HG03378 (cell line): Measurements from ENCODE around the gene PTPN11.
"Not testable (repeated sequence)": the region's sequence is repeated elsewhere in the genome, so short reads cannot be mapped to it uniquely, and the experiment has no call there.

Experiments used
- ATAC-seq: cut with Tn5 transposase; IDR thresholded peaks from one replicate; pipeline ENCODE4 v1.9.1; 2021; ENCODE audit warnings: mild to moderate bottlenecking, moderate library complexity; ENCODE audit not compliant: unreplicated experiment

Gene PTPN11

GRCh38 chr12:112513471-112513870 is 94.7 kb downstream of the PTPN11 start:
- no peak for ATAC-seq

- ATAC-seq: no peak
Observed at GRCh38 chr12:112514456-112514855, 95.7 kb downstream of the PTPN11 start.

GRCh38 chr12:112514926-112515642 is 96.3 kb downstream of the PTPN11 start:
- ATAC-seq: no peak

- no peak for ATAC-seq
Observed at GRCh38 chr12:112515868-112516267, 97.1 kb downstream of the PTPN11 start.

GRCh38 chr12:112517730-112518364 is 99.1 kb downstream of the PTPN11 start:
- no peak for ATAC-seq

GRCh38 chr12:112518365-112518735 is 99.6 kb downstream of the PTPN11 start:
- no peak for ATAC-seq

GRCh38 chr12:112519841-112520340 is 101.1 kb downstream of the PTPN11 start:
- ATAC-seq: not testable (repeated sequence)

GRCh38 chr12:112523856-112524255 is 105.1 kb downstream of the PTPN11 start:
- ATAC-seq: no peak

- no peak for ATAC-seq
Observed at GRCh38 chr12:112524269-112524668, 105.5 kb downstream of the PTPN11 start.

- no peak for ATAC-seq
Observed at GRCh38 chr12:112524676-112525425, 106.1 kb downstream of the PTPN11 start.

- ATAC-seq: no peak
Observed at GRCh38 chr12:112525426-112525809, 106.7 kb downstream of the PTPN11 start.

- no peak for ATAC-seq
Observed at GRCh38 chr12:112527082-112527481, 108.3 kb downstream of the PTPN11 start.

GRCh38 chr12:112527501-112527900 is 108.8 kb downstream of the PTPN11 start:
- ATAC-seq: no peak

GRCh38 chr12:112528521-112528920 is 109.8 kb downstream of the PTPN11 start:
- ATAC-seq: no peak

- ATAC-seq: no peak
Observed at GRCh38 chr12:112530941-112531340, 112.2 kb downstream of the PTPN11 start.

GRCh38 chr12:112532106-112532505 is 113.4 kb downstream of the PTPN11 start:
- ATAC-seq: no peak

- ATAC-seq: no peak
Observed at GRCh38 chr12:112533528-112533927, 114.8 kb downstream of the PTPN11 start.

- ATAC-seq: no peak
Observed at GRCh38 chr12:112535017-112535416, 116.3 kb downstream of the PTPN11 start.

GRCh38 chr12:112535637-112536366 is 117.1 kb downstream of the PTPN11 start:
- ATAC-seq: no peak

GRCh38 chr12:112536367-112536730 is 117.6 kb downstream of the PTPN11 start:
- ATAC-seq: no peak

- ATAC-seq: no peak
Observed at GRCh38 chr12:112537710-112538396, 119.1 kb downstream of the PTPN11 start.
